Kidney (tissue), 14 donors: ENCODE measurements around the gene SLC16A6. TPM values are rescaled to one million over a fixed set of nuclear protein-coding genes. Genes with fewer than 3 reads are reported as not detected.

Experiments used
- DNase-seq, 5 donors: peaks; one replicate each; pipeline ENCODE4 v3.0.0-alpha.2; 2013 to 2020
- FAIRE-seq: peaks from 2 replicates; lab custom pipeline; 2012; peaks lifted over from hg19 to GRCh38; lab: Jason Lieb, UNC
- H3K27ac ChIP-seq, 2 donors: one replicate each; pipeline ENCODE4 v1.7.0; 2013; ENCODE audit warnings: low read depth in 2 of 2, low read length in 2 of 2, inconsistent platforms in 1 of 2
- H3K27me3 ChIP-seq: one replicate; pipeline ENCODE4 v1.7.1; 2013; ENCODE audit warnings: low read length, inconsistent platforms; ENCODE audit not compliant: control insufficient read depth, insufficient read depth
- H3K36me3 ChIP-seq, 3 donors: one replicate each; pipeline versions ENCODE4 v1.7.0 to v1.7.1; 2013; ENCODE audit warnings: low read length in 3 of 3, control low read depth in 1 of 3, inconsistent platforms in 1 of 3; ENCODE audit not compliant: insufficient read depth in 3 of 3, control insufficient read depth in 2 of 3
- H3K4me1 ChIP-seq, 3 donors: one replicate each; pipeline versions ENCODE4 v1.7.0 to v1.7.1; 2013; ENCODE audit warnings: low read length in 3 of 3, inconsistent platforms in 1 of 3, low read depth in 1 of 3; ENCODE audit not compliant: control insufficient read depth in 2 of 3, insufficient read depth in 2 of 3
- H3K4me3 ChIP-seq, 3 donors: one replicate each; pipeline versions ENCODE4 v1.7.0 to v1.8.1; 2013; ENCODE audit warnings: low read length in 3 of 3, control low read depth in 1 of 3, inconsistent platforms in 1 of 3
- H3K9ac ChIP-seq, 3 donors: one replicate each; pipeline versions ENCODE4 v1.7.0 to v1.7.1; 2013; ENCODE audit warnings: low read length in 3 of 3, control low read depth in 1 of 3, inconsistent platforms in 1 of 3
- H3K9me3 ChIP-seq, 3 donors: one replicate each; pipeline versions ENCODE4 v1.7.0 to v1.7.1; 2013; ENCODE audit warnings: low read length in 3 of 3, control low read depth in 1 of 3, inconsistent platforms in 1 of 3; ENCODE audit not compliant: control insufficient read depth in 2 of 3, insufficient read depth in 1 of 3
- CTCF ChIP-seq: IDR thresholded peaks from 3 replicates; pipeline ENCODE4 v1.5.1; 2012; ENCODE audit warnings: mild to moderate bottlenecking, moderate library complexity, borderline replicate concordance; ENCODE audit not compliant: insufficient read depth; ENCODE audit errors: extremely low read depth
- intact Hi-C: fragments of 100-400 bp; cut with DNase I; formaldehyde crosslinking; loops from one replicate; pipeline ENCODE4 v1.11.1; 2022
- polyA plus RNA-seq: library from polyadenylated mRNA; stranded (reverse); fragments of 350-450 nt; fragmentation: Illumina TruSeq; extraction: RNeasy Lipid Tissue Mini Kit (QIAGEN cat#74804); gene quantifications from one replicate; pipeline ENCODE4 v1.2.3, GENCODE V29; 2014; ENCODE audit warnings: low read depth, low replicate concordance; ENCODE audit not compliant: insufficient read depth
- total RNA-seq: library from RNA; stranded (reverse); fragmentation: NEBNext Ultra II Directional; extraction: Animal tissue kit (Norgen Biotek cat#: 25700); gene quantifications from one replicate; pipeline ENCODE4 v1.2.1, GENCODE V29; 2021
- donor health status: control.
- donor health status: control.
- donor health status: control.
- donor health status: control.
- donor health status: control.
- donor health status: DM: yes; HTN: yes; CAD: no.
- donor health status: Normal renal cell carcinoma (clear cell type).

SLC16A6 gene
- total and polyA plus RNA-seq, 2 donors from 2014 or later, result 0.82 to 3.6 TPM

- FAIRE-seq, result no peak
- Histone ChIP-seq H3K9me3 (no peaks in the 10 kb centered on the region), H3K36me3 (no peaks in the 10 kb centered on the region), H3K27me3 (no peaks in the 10 kb centered on the region), H3K4me3 (no peak overlapping the region), H3K9ac (no peak overlapping the region), H3K27ac (no peak overlapping the region), H3K4me1 (no peaks in the 10 kb centered on the region)
- TF ChIP-seq CTCF, result no peak
- intact Hi-C loops, result no loop called here
- DNase-seq, result no peak
Observed at GRCh38 chr17:68307443-68307842, 16.5 kb upstream of the SLC16A6 start.

DNA sequence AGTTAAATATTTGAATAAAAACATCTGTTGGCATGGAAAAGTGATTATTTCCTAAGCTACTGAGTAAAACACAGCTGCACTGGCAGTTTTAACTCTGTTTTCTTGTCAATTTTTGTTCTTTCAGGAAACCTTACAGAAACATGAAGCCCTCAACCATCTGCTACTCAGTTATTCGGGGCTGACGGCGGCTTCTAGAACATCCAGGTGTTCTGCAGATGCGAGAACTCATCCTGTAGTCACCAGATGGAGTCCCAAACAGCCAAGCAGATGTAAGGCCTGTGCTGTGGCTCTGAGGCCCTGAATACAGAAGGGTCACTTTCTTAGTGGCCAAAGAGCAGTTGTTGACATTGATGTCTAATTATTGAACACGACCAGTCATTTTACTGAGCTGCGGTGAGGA is 15.9 kb upstream of the SLC16A6 start:
- no peak for FAIRE-seq

DNA sequence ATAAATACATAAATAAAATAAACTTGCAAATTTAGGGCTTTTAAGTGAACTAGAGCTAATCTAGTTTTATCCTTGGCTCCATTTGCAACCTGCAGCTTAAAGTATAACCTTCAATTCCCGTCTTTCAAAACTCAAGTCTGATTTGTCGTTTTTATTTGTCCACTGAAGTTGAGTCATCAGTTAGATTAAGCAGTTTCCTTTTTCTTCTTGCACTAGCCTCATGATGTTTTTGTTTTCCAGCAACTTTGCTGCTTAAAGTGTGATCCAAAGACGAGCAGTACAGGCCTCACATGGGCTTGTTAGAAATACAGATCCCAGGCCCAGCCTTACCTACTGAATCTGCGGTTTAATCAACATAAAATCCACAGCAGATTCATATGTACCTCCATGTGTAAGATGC is 14.2 kb upstream of the SLC16A6 start:
- Histone ChIP-seq H3K36me3 (no peaks in the 10 kb centered on the region), H3K9ac (no peak overlapping the region), H3K27me3 (no peaks in the 10 kb centered on the region), H3K4me1 (no peaks in the 10 kb centered on the region), H3K27ac (no peak overlapping the region), H3K4me3 (no peak overlapping the region), H3K9me3 (no peaks in the 10 kb centered on the region)
- no peak for FAIRE-seq
- intact Hi-C loops, result no loop called here
- no peak for DNase-seq
- TF ChIP-seq CTCF, result no peak

More for the DNA sequence above, 15.9 kb upstream of the SLC16A6 start:
- Histone ChIP-seq H3K4me3 (no peak overlapping the region), H3K9me3 (no peaks in the 10 kb centered on the region), H3K27ac (no peak overlapping the region), H3K36me3 (no peaks in the 10 kb centered on the region), H3K9ac (no peak overlapping the region), H3K4me1 (no peaks in the 10 kb centered on the region), H3K27me3 (no peaks in the 10 kb centered on the region)
- TF ChIP-seq CTCF, result no peak
- DNase-seq, result no peak
- intact Hi-C loops, result no loop called here

GRCh38 chr17:68304706-68305105 is 13.8 kb upstream of the SLC16A6 start:
- FAIRE-seq, result no peak
- intact Hi-C loops, result no loop called here
- DNase-seq, result no peak
- no peaks in the 10 kb centered on the region for H3K36me3 ChIP-seq
- no peak overlapping the region for H3K27ac ChIP-seq
- no peaks in the 10 kb centered on the region for H3K9me3 ChIP-seq
- H3K27me3 ChIP-seq, result no peaks in the 10 kb centered on the region
- H3K4me1 ChIP-seq, result no peaks in the 10 kb centered on the region
- H3K9ac ChIP-seq, result no peak overlapping the region
- no peak overlapping the region for H3K4me3 ChIP-seq
- no peak for TF ChIP-seq CTCF
